Measurements from ENCODE around the gene TMEM185B. TPM values are rescaled to one million over a fixed set of nuclear protein-coding genes. Genes with fewer than 3 reads are reported as not detected.
"Not testable (repeated sequence)": the region's sequence is repeated elsewhere in the genome, so short reads cannot be mapped to it uniquely, and the experiment has no call there.

The TMEM185B gene
- total RNA-seq, 1 donor from 2014 or later: 19.9 TPM

- H3K36me3 Mint-ChIP-seq (ENCODE audit: insufficient read depth): no peaks in the 10 kb centered on the region
- no peak for DNase-seq (ENCODE audit: low spot score, unreplicated experiment)
- peaks cover 12% of the 10 kb centered on the region for H3K27me3 Mint-ChIP-seq
- H3K9me3 Mint-ChIP-seq (ENCODE audit: low read depth): no peaks in the 10 kb centered on the region
- peaks cover 9% of the 10 kb centered on the region for H3K4me1 Mint-ChIP-seq (ENCODE audit: low read depth)
- H3K4me3 Mint-ChIP-seq (ENCODE audit: low read depth): no peak overlapping the region
- TF ChIP-seq CTCF (IDR thresholded peaks at IDR 0.05; ENCODE audit: unreplicated experiment): no peak
- H3K27ac Mint-ChIP-seq: no peak overlapping the region
Observed at GRCh38 chr2:120235681-120236080, 12.5 kb upstream of the TMEM185B start.

GRCh38 chr2:120235158-120235557, 12.0 kb upstream of the TMEM185B start:
- H3K36me3 Mint-ChIP-seq (ENCODE audit: insufficient read depth); DNase-seq (ENCODE audit: low spot score, unreplicated experiment); H3K27ac Mint-ChIP-seq; H3K4me3 Mint-ChIP-seq (ENCODE audit: low read depth); H3K9me3 Mint-ChIP-seq (ENCODE audit: low read depth): not testable (repeated sequence)
- peaks cover 12% of the 10 kb centered on the region for H3K27me3 Mint-ChIP-seq
- H3K4me1 Mint-ChIP-seq (ENCODE audit: low read depth): peaks cover 12% of the 10 kb centered on the region

- no peaks in the 10 kb centered on the region for H3K36me3 Mint-ChIP-seq (ENCODE audit: insufficient read depth)
- no peak overlapping the region for H3K4me3 Mint-ChIP-seq (ENCODE audit: low read depth)
- H3K9me3 Mint-ChIP-seq (ENCODE audit: low read depth): no peaks in the 10 kb centered on the region
- H3K4me1 Mint-ChIP-seq (ENCODE audit: low read depth): peaks cover 11% of the 10 kb centered on the region
- H3K27me3 Mint-ChIP-seq: peaks cover 23% of the 10 kb centered on the region
- no peak overlapping the region for H3K27ac Mint-ChIP-seq
- TF ChIP-seq CTCF (IDR thresholded peaks at IDR 0.05; ENCODE audit: unreplicated experiment): no peak
- no peak for DNase-seq (ENCODE audit: low spot score, unreplicated experiment)
Observed at GRCh38 chr2:120233292-120233691, 10.1 kb upstream of the TMEM185B start.

- no peak for TF ChIP-seq CTCF (IDR thresholded peaks at IDR 0.05; ENCODE audit: unreplicated experiment)
- no peaks in the 10 kb centered on the region for H3K9me3 Mint-ChIP-seq (ENCODE audit: low read depth)
- DNase-seq (ENCODE audit: low spot score, unreplicated experiment): no peak
- no peaks in the 10 kb centered on the region for H3K36me3 Mint-ChIP-seq (ENCODE audit: insufficient read depth)
- H3K27me3 Mint-ChIP-seq: peaks cover 26% of the 10 kb centered on the region
- H3K27ac Mint-ChIP-seq: no peak overlapping the region
- H3K4me3 Mint-ChIP-seq (ENCODE audit: low read depth): no peak overlapping the region
- peaks cover 7% of the 10 kb centered on the region for H3K4me1 Mint-ChIP-seq (ENCODE audit: low read depth)
Observed at GRCh38 chr2:120231974-120232635, 8.9 kb upstream of the TMEM185B start.

GRCh38 chr2:120231564-120231973, 8.4 kb upstream of the TMEM185B start:
- peaks cover 26% of the 10 kb centered on the region for H3K27me3 Mint-ChIP-seq
- no peak for DNase-seq (ENCODE audit: low spot score, unreplicated experiment)

More at GRCh38 chr2:120231564-120231973, 8.4 kb upstream of the TMEM185B start:
- no peak overlapping the region for H3K27ac Mint-ChIP-seq
- TF ChIP-seq CTCF (IDR thresholded peaks at IDR 0.05; ENCODE audit: unreplicated experiment): no peak
- no peaks in the 10 kb centered on the region for H3K9me3 Mint-ChIP-seq (ENCODE audit: low read depth)
- H3K4me3 Mint-ChIP-seq (ENCODE audit: low read depth): no peak overlapping the region
- no peaks in the 10 kb centered on the region for H3K36me3 Mint-ChIP-seq (ENCODE audit: insufficient read depth)
- peaks cover 7% of the 10 kb centered on the region for H3K4me1 Mint-ChIP-seq (ENCODE audit: low read depth)

Data from progenitor cell of endocrine pancreas (in vitro differentiated cells).